Endothelial cell of umbilical vein (primary cell): ENCODE results near the gene MIEN1. TPM values are rescaled to one million over a fixed set of nuclear protein-coding genes. Genes with fewer than 3 reads are reported as not detected.

Experiments used
- BruUV-seq: library from RNA; stranded (reverse); fragments of 400-500 nt; replicated peaks from 2 replicates; lab custom pipeline; 2021; lab: Mats Ljungman, UMichigan
- CTCF ChIA-PET: fragments of 300-600, 350-600 bp; sonication (Branson Sonifier 250); formaldehyde crosslinking; loops from one replicate; lab custom pipeline; 2021; ENCODE audit warnings: antibody characterized with exemption, inconsistent platforms; lab: Charles Lee
- POLR2A ChIA-PET: fragments of 300-600, 350-600 bp; sonication (Branson Sonifier 250); formaldehyde crosslinking; loops from one replicate; lab custom pipeline; 2021; ENCODE audit warnings: antibody characterized with exemption, inconsistent platforms; lab: Charles Lee
- DNase-seq: peaks from one replicate; pipeline ENCODE4 v3.0.0-alpha.2; 2011; ENCODE audit warnings: low read depth, low spot score
- FAIRE-seq: peaks from 2 replicates; lab custom pipeline; 2011; peaks lifted over from hg19 to GRCh38; lab: Jason Lieb, UNC
- H2AFZ ChIP-seq: 2 replicates; pipeline ENCODE4 v1.6.0; 2012; ENCODE audit warnings: low read depth, low read length, control low read depth, inconsistent platforms
- H3K27ac ChIP-seq: 2 replicates; pipeline ENCODE4 v1.5.1; 2011; ENCODE audit warnings: low read depth, mild to moderate bottlenecking, control low read depth, low read length, moderate library complexity; ENCODE audit not compliant: insufficient read depth
- H3K27me3 ChIP-seq, 2 experiments: 2 replicates each; pipeline versions ENCODE4 v1.6.0 to v1.6.1; 2011; ENCODE audit warnings: low read length in 2 of 2, mixed read lengths in 1 of 2; ENCODE audit not compliant: control insufficient read depth in 2 of 2, insufficient read depth in 2 of 2
- H3K36me3 ChIP-seq, 2 experiments: 2 replicates in 1 of 2; 3 replicates in 1 of 2; pipeline ENCODE4 v1.5.1; 2011; ENCODE audit warnings: low read length in 2 of 2, mild to moderate bottlenecking in 1 of 2, moderate library complexity in 1 of 2; ENCODE audit not compliant: control insufficient read depth in 2 of 2, insufficient read depth in 2 of 2; ENCODE audit errors: extremely low read depth in 1 of 2
- H3K4me1 ChIP-seq: 3 replicates; pipeline ENCODE4 v1.5.1; 2011; ENCODE audit warnings: mild to moderate bottlenecking, low read length; ENCODE audit not compliant: control insufficient read depth, insufficient read depth; ENCODE audit errors: extremely low read depth
- H3K4me2 ChIP-seq: 2 replicates; pipeline ENCODE4 v1.6.1; 2011; ENCODE audit warnings: low read length, control low read depth, mixed read lengths; ENCODE audit not compliant: insufficient read depth
- H3K4me3 ChIP-seq, 3 experiments: fragments of 200-600 bp in 1 of 3; sonication (generic), shearing (Covaris generic) in 1 of 3; replicated peaks in 1 of 3; 2 replicates each; pipeline ENCODE4 v1.5.1; 2011 to 2016; ENCODE audit warnings: control low read depth in 3 of 3, low read length in 3 of 3, mild to moderate bottlenecking in 2 of 3, inconsistent platforms in 1 of 3, low read depth in 1 of 3, moderate library complexity in 1 of 3; ENCODE audit not compliant: insufficient read depth in 1 of 3
- H3K79me2 ChIP-seq: 2 replicates; pipeline ENCODE4 v1.6.0; 2012; ENCODE audit warnings: low read length, inconsistent platforms; ENCODE audit not compliant: control insufficient read depth, insufficient read depth
- H3K9ac ChIP-seq: replicated peaks from 2 replicates; pipeline ENCODE3; 2011; ENCODE audit warnings: low read length, control low read depth; ENCODE audit not compliant: insufficient read depth; ENCODE audit errors: extremely low read depth
- H3K9me1 ChIP-seq: replicated peaks from 3 replicates; pipeline ENCODE4 v1.6.0; 2011; ENCODE audit warnings: mild to moderate bottlenecking, low read length; ENCODE audit not compliant: control insufficient read depth, insufficient read depth; ENCODE audit errors: extremely low read depth
- H3K9me3 ChIP-seq: replicated peaks from 2 replicates; pipeline ENCODE4 v1.5.1; 2012; ENCODE audit warnings: low read length, inconsistent platforms; ENCODE audit not compliant: control insufficient read depth, insufficient read depth
- H4K20me1 ChIP-seq: replicated peaks from 2 replicates; pipeline ENCODE3; 2011; ENCODE audit warnings: mild to moderate bottlenecking, low read length; ENCODE audit not compliant: control insufficient read depth, insufficient read depth; ENCODE audit errors: extremely low read depth
- CTCF ChIP-seq, 2 donors: IDR thresholded peaks; 1 replicate in 1 of 2; 2 replicates in 1 of 2; pipeline ENCODE4 v1.5.1; 2011; ENCODE audit warnings: low read length in 2 of 2, mild to moderate bottlenecking in 2 of 2, moderate library complexity in 2 of 2, control low read depth in 1 of 2, inconsistent platforms in 1 of 2, low read depth in 1 of 2; ENCODE audit not compliant: insufficient read depth in 1 of 2; ENCODE audit errors: extremely low read depth in 1 of 2
- EZH2 ChIP-seq: IDR thresholded peaks from 2 replicates; pipeline ENCODE4 v1.6.1; 2012; ENCODE audit warnings: borderline replicate concordance, low read depth, mild to moderate bottlenecking, moderate library complexity, low read length, inconsistent platforms; ENCODE audit not compliant: severe bottlenecking
- FOS ChIP-seq: IDR thresholded peaks from 2 replicates; pipeline ENCODE4 v1.6.1; 2011; ENCODE audit warnings: mild to moderate bottlenecking, low read length, moderate library complexity, borderline replicate concordance; ENCODE audit not compliant: insufficient read depth
- GATA2 ChIP-seq: IDR thresholded peaks from 2 replicates; pipeline ENCODE4 v1.7.0; 2011; ENCODE audit warnings: low read depth, mild to moderate bottlenecking, moderate library complexity, mixed read lengths, low read length; ENCODE audit not compliant: insufficient read length, insufficient read depth
- JUN ChIP-seq: IDR thresholded peaks from 2 replicates; pipeline ENCODE4 v1.6.1; 2011; ENCODE audit warnings: borderline replicate concordance, low read depth; ENCODE audit not compliant: insufficient read length, insufficient read depth
- MAX ChIP-seq: IDR thresholded peaks from 2 replicates; pipeline ENCODE4 v1.6.1; 2011; ENCODE audit not compliant: insufficient read depth, insufficient read length
- MYC ChIP-seq: IDR thresholded peaks from one replicate; pipeline ENCODE4 v1.6.1; 2011; ENCODE audit warnings: mild to moderate bottlenecking, low read depth, low read length
- POLR2A ChIP-seq: IDR thresholded peaks from 2 replicates; pipeline ENCODE4 v1.6.1; 2012; ENCODE audit warnings: low read depth, mild to moderate bottlenecking, control low read depth, low read length
- POLR2AphosphoS5 ChIP-seq: IDR thresholded peaks from 2 replicates; pipeline ENCODE4 v1.6.1; 2012; ENCODE audit warnings: low read depth, mild to moderate bottlenecking, control low read depth, low read length, moderate library complexity; ENCODE audit not compliant: insufficient read depth
- dilution Hi-C: fragments of 300-500 bp; cut with MboI; formaldehyde crosslinking; loops from one replicate; pipeline ENCODE4 v1.15.0; 2019; ENCODE audit warnings: low sequenced_read_pairs; ENCODE audit not compliant: extremely low pct_ligation_motif_present
- intact Hi-C: fragments of 100-400 bp; cut with micrococcal nuclease; formaldehyde crosslinking; loops from one replicate; pipeline ENCODE4 v1.10.0; 2022
- polyA plus RNA-seq, 4 experiments: library from polyadenylated mRNA; depleted of rRNA in 3 of 4; stranded (reverse) in 3 of 4; unstranded in 1 of 4; fragments of >200 nt; gene quantifications; 2 replicates each; pipeline versions ENCODE4 v1.2.1 to v1.2.3, GENCODE V29; 2011 to 2012; ENCODE audit warnings: missing spikeins in 1 of 4
- total RNA-seq: library from RNA; stranded (reverse); gene quantifications from 2 replicates; pipeline ENCODE4 v1.2.3, GENCODE V29; 2021

The MIEN1 gene
- total and polyA plus RNA-seq, 2 donors (not counting 3 experiments of a cell fraction or from before 2014, with no cell fraction given), result 42.4 to 74.5 TPM

DNA sequence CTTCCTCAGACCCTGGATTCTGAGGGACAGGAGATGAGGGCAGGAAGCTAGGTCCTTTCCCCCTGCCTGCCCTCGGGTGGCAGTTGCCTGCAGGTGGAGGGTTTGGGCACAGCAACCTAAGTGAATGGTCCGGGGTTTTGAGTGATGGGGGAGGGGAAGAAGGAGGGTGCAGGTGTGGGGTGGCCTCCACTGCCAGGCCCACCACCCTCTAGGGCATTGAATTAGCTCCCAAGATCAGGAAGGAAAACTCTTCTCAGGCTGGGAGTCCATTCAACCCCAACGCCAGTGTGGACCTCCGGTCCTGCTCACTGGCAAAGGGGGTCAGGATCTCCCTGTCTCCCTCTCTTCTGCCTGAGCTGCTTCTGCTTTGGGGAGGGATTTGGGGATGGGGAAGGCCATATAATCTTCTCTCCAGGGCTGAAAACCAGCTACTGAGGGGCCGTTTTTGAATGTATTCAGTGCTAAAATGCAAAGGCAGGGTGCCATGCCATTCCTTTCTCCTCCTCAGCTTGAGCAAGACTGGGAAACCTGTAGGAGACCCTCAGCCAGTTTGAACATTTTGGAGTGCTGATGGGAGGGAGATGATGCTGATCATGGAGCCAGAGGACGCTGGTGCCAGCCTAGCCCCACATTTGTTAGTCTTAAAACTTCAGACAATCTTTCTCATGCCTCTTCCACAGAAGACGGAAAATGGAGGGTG lies 26.2 kb upstream of the MIEN1 start:
- ChIA-PET POLR2A (no interaction called here), CTCF (interaction anchor here (1.6 to 4.9 kb wide), 2 partner anchors 26 to 136 kb away, joined by 10 to 84 read pairs; partner anchors contain the start of gene MIEN1)
- dilution Hi-C loops (no loop called here), intact Hi-C loops (no loop called here)
- TF ChIP-seq FOS (no peak), MAX (no peak), EZH2 (no peak), MYC (no peak), GATA2 (no peak), CTCF (IDR thresholded peaks at IDR 0.05; ENCODE audit: extremely low read depth in 1 of 2, insufficient read depth in 1 of 2, low read depth in 1 of 2, low read length in 2 of 2) (no peak), POLR2AphosphoS5 (no peak), JUN (no peak), POLR2A (no peak)
- H3K9me1 ChIP-seq, result no peaks in the 10 kb centered on the region
- H3K4me1 ChIP-seq, result peaks cover 9% of the 10 kb centered on the region
- no peak overlapping the region for H3K4me3 ChIP-seq
- no peaks in the 10 kb centered on the region for H3K9me3 ChIP-seq
- H3K79me2 ChIP-seq, result no peaks in the 10 kb centered on the region
- no peaks in the 10 kb centered on the region for H3K36me3 ChIP-seq
- no peak overlapping the region for H3K9ac ChIP-seq
- H4K20me1 ChIP-seq, result no peaks in the 10 kb centered on the region
- H3K27me3 ChIP-seq, result peaks cover 9 to 16% of the 10 kb centered on the region in 2 experiments
- FAIRE-seq (no peak), DNase-seq (no peak)
- H2AFZ ChIP-seq, result no peak overlapping the region
- no peak overlapping the region for H3K27ac ChIP-seq
- no TSS peak for BruUV-seq
- H3K4me2 ChIP-seq, result no peak overlapping the region
